GM12873 (cell line): ENCODE results near the gene THNSL1.

Source experiments
- CTCF ChIP-seq: IDR thresholded peaks from 2 replicates; pipeline ENCODE4 v1.5.1; 2012; ENCODE audit warnings: low read depth, mild to moderate bottlenecking, moderate library complexity, low read length, control low read depth; ENCODE audit not compliant: insufficient read depth; ENCODE audit errors: missing control alignments

Gene THNSL1

GRCh38 chr10:25059990-25060389, 43.6 kb downstream of the THNSL1 start:
- no peak for TF ChIP-seq CTCF

- TF ChIP-seq CTCF: no peak
Measured at GRCh38 chr10:25061125-25061524, 44.7 kb downstream of the THNSL1 start.

GRCh38 chr10:25061711-25062449, 45.5 kb downstream of the THNSL1 start:
- TF ChIP-seq CTCF: no peak

- no peak for TF ChIP-seq CTCF
Measured at GRCh38 chr10:25063157-25063556, 46.7 kb downstream of the THNSL1 start.

- TF ChIP-seq CTCF: no peak
Measured at GRCh38 chr10:25063644-25064043, 47.2 kb downstream of the THNSL1 start.

GRCh38 chr10:25064401-25064800, 48.0 kb downstream of the THNSL1 start:
- no peak for TF ChIP-seq CTCF

GRCh38 chr10:25065761-25066476, 49.5 kb downstream of the THNSL1 start:
- TF ChIP-seq CTCF: no peak
